ENCODE data around the gene ADAMTSL3. TPM values are rescaled to one million over a fixed set of nuclear protein-coding genes. Genes with fewer than 3 reads are reported as not detected.

Gene ADAMTSL3
- total and polyA plus RNA-seq, 9 donors: 26.2 to 63.2 (median 40.8) TPM

DNA sequence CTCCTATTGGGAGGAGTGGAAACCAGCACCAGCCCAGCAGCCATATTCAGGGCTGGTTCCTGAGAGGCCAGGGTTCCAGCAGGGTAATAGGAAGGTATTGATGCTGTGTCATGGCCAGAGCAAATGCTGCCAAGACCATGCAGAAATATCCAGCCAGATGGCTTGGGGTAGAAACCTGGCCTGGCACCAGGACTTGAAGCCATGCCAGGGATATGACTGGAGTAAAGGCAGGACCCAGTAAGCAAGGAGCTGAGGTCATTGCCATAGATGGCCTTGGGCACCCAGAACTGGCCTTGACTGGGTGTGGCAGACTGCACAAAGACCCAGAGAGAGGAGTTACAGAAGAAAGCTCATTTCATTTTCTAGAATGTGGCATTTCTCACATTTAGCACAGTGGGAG, 324.1 kb downstream of the ADAMTSL3 start:
- Histone ChIP-seq H3K27me3 (ENCODE audit: control insufficient read depth, insufficient read depth, low read length) (no peaks in the 10 kb centered on the region), H3K36me3 (ENCODE audit: control insufficient read depth, insufficient read depth, low read length) (peaks cover 9% of the 10 kb centered on the region)

DNA sequence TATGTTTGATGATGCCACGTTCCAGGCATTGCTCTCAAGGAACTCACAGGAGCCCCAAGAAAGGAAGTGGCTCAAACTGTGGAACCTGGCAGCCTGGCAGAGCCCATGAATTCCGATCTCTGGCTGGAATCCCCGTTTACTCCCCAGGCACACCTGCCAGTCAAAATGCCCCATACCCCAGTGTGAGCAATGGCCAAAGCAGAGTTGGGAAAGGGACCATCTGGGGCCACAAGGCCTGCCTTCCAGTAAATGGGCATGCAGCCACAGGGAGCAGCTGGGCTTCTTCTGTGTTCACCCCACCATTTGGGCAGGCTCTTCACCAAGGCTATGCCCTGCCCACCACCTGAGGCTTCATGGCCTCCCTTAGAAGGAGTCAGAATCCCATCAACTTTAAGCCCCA, 324.7 kb downstream of the ADAMTSL3 start:
- Histone ChIP-seq H3K27me3 (ENCODE audit: control insufficient read depth, insufficient read depth, low read length) (no peaks in the 10 kb centered on the region), H3K4me1 (ENCODE audit: control insufficient read depth, insufficient read depth, low read length) (no peaks in the 10 kb centered on the region), H3K4me3 (ENCODE audit: low read length) (no peak overlapping the region), H3K27ac (ENCODE audit: low read length) (no peak overlapping the region), H3K9me3 (replicated peaks; ENCODE audit: control insufficient read depth, low read depth, low read length) (peaks cover 18% of the 10 kb centered on the region), H3K36me3 (ENCODE audit: control insufficient read depth, insufficient read depth, low read length) (peaks cover 7% of the 10 kb centered on the region)
- 95% methylated on average over 3 of the region's 3 CpGs for WGBS (ENCODE audit: insufficient coverage)
- DNase-seq: no peak

More for the DNA sequence above, 324.1 kb downstream of the ADAMTSL3 start:
- no peak overlapping the region for H3K4me3 ChIP-seq (ENCODE audit: low read length)
- peaks cover 18% of the 10 kb centered on the region for H3K9me3 ChIP-seq (replicated peaks; ENCODE audit: control insufficient read depth, low read depth, low read length)
- DNase-seq: no peak
- no peak overlapping the region for H3K27ac ChIP-seq (ENCODE audit: low read length)
- no peaks in the 10 kb centered on the region for H3K4me1 ChIP-seq (ENCODE audit: control insufficient read depth, insufficient read depth, low read length)

DNA sequence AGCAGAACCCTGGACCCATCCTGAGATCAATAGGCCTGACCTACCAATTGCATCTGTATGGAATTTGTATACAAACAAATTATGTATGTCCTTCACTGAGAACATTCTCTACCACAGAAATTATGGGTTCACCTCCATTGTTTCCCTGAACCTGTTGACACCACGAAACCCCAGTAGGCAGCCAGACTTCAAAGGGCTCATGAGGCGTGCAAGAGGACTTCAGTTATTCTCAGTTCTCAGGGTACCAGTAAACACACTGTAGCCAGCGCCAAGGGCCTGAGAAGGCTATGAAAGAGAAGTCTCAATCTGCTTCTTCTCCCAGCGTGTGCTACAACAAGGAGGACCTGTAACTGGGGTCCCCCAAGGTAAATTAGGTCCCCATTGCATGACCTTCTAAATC, 326.7 kb downstream of the ADAMTSL3 start:
- no peak for DNase-seq
- H3K27me3 ChIP-seq (ENCODE audit: control insufficient read depth, insufficient read depth, low read length): no peaks in the 10 kb centered on the region
- 95% methylated on average over 4 of the region's 4 CpGs for WGBS (ENCODE audit: insufficient coverage)

DNA sequence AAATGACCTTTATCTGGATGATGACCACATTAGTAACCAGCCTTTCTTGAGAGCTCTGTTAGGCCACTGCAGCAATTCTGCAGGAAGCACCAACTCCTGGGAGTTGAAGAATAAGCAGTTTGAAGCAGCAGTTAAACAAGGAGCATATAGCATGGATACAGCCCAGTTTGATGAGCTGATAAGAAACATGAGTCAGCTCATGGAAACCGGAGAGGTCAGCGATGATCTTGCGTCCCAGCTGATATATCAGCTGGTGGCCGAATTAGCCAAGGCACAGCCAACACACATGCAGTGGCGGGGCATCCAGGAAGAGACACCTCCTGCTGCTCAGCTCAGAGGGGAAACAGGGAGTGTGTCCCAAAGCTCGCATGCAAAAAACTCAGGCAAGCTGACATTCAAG, 328.8 kb downstream of the ADAMTSL3 start:
- DNase-seq: no peak
- H3K9me3 ChIP-seq (replicated peaks; ENCODE audit: control insufficient read depth, low read depth, low read length): no peaks in the 10 kb centered on the region
- no peaks in the 10 kb centered on the region for H3K36me3 ChIP-seq (ENCODE audit: control insufficient read depth, insufficient read depth, low read length)
- no peak overlapping the region for H3K4me3 ChIP-seq (ENCODE audit: low read length)
- no peak overlapping the region for H3K27ac ChIP-seq (ENCODE audit: low read length)
- no peaks in the 10 kb centered on the region for H3K4me1 ChIP-seq (ENCODE audit: control insufficient read depth, insufficient read depth, low read length)
- H3K27me3 ChIP-seq (ENCODE audit: control insufficient read depth, insufficient read depth, low read length): no peaks in the 10 kb centered on the region
- 75% methylated on average over 5 of the region's 6 CpGs for WGBS (ENCODE audit: insufficient coverage)

More for the DNA sequence above, 326.7 kb downstream of the ADAMTSL3 start:
- Histone ChIP-seq H3K4me1 (ENCODE audit: control insufficient read depth, insufficient read depth, low read length) (no peaks in the 10 kb centered on the region), H3K9me3 (replicated peaks; ENCODE audit: control insufficient read depth, low read depth, low read length) (peaks cover 15% of the 10 kb centered on the region), H3K27ac (ENCODE audit: low read length) (no peak overlapping the region), H3K36me3 (ENCODE audit: control insufficient read depth, insufficient read depth, low read length) (peaks cover 4% of the 10 kb centered on the region), H3K4me3 (ENCODE audit: low read length) (no peak overlapping the region)

DNA sequence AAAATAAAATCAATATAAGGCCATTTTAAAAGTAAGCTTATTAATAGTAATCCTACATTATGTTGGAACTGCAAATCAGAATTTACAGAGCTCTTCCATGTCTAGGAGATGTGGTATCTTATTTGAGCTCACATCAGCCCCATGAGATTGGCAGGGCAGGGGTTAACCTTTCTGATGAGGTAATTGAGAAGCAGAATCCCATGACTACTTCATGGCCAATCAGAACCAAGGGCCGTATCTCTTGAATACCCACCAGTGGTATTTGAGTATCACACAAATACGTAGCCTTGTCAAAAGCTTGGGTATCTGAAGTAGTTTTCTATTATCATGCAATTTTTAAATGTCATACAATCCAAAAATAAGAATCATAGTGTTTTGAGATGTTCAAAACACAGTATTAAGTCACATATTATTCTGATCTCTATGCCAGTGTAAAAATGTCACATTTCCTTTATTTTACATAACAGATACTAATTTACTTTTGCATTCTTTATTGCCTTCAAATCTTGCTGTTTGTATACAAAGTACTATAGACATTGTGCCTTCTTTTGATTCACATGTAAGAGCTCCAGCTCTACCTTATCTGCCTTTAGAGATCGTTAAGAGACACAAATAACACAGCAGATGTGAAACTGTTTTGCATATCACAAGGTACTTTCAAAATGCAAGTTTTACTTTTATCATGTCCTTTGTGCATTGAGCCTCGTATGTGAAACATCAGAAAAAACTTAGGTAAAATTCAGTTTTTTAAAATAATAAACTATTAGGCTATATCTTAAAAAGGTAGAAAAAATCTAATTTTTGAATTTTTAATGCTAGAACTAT, 329.9 kb downstream of the ADAMTSL3 start:
- Histone ChIP-seq H3K27ac (ENCODE audit: low read length) (no peak overlapping the region), H3K4me3 (ENCODE audit: low read length) (no peak overlapping the region), H3K4me1 (ENCODE audit: control insufficient read depth, insufficient read depth, low read length) (no peaks in the 10 kb centered on the region), H3K9me3 (replicated peaks; ENCODE audit: control insufficient read depth, low read depth, low read length) (no peaks in the 10 kb centered on the region), H3K27me3 (ENCODE audit: control insufficient read depth, insufficient read depth, low read length) (no peaks in the 10 kb centered on the region), H3K36me3 (ENCODE audit: control insufficient read depth, insufficient read depth, low read length) (no peaks in the 10 kb centered on the region)
- DNase-seq: no peak
- no CpG with 5 or more reads among the region's 4 CpGs for WGBS (ENCODE audit: insufficient coverage)

DNA sequence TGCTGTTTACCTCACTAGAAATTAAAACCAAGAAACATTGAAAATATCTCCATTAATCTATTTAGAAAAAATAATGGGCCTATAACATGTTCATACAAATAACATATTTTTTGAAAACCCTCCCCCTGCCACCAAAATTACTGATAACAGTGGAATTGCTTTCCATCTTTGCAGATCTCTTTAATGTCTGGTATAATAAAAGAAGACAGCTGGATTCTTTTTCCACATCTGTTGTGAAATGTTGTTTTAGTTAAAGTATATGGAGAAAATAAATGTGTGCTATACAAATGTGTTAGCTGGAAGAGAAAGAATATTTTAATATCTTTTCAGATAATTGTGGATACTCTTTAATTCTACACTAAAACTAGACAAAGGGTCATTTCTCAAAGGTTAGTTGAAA, 330.7 kb downstream of the ADAMTSL3 start:
- Histone ChIP-seq H3K4me1 (ENCODE audit: control insufficient read depth, insufficient read depth, low read length) (no peaks in the 10 kb centered on the region), H3K4me3 (ENCODE audit: low read length) (no peak overlapping the region), H3K9me3 (replicated peaks; ENCODE audit: control insufficient read depth, low read depth, low read length) (no peaks in the 10 kb centered on the region), H3K27ac (ENCODE audit: low read length) (no peak overlapping the region), H3K36me3 (ENCODE audit: control insufficient read depth, insufficient read depth, low read length) (no peaks in the 10 kb centered on the region), H3K27me3 (ENCODE audit: control insufficient read depth, insufficient read depth, low read length) (no peaks in the 10 kb centered on the region)
- DNase-seq: no peak

DNA sequence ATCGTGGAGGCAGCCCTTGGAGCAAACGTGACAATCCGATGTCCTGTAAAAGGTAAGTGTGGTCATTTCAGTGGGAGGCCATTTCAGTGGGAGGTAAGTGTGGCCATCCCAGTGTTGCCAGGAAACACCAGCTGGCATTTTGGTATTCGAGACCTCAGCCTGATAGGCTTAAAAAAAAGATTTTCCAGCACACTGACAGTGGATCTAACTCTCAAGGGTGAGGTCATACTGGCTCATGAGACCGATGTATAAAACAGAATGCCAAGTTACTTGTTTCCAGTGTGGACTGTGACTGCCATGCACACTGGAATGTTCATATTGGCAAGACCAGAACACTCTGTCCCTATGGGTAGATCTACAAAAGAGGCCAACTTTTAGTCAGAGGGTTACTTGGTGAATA, 337.2 kb downstream of the ADAMTSL3 start:
- no peak for DNase-seq
- no peak overlapping the region for H3K4me3 ChIP-seq (ENCODE audit: low read length)
- peaks cover 14% of the 10 kb centered on the region for H3K36me3 ChIP-seq (ENCODE audit: control insufficient read depth, insufficient read depth, low read length)
- no peaks in the 10 kb centered on the region for H3K27me3 ChIP-seq (ENCODE audit: control insufficient read depth, insufficient read depth, low read length)
- WGBS (ENCODE audit: insufficient coverage): 71% methylated on average over 5 of the region's 5 CpGs
- H3K9me3 ChIP-seq (replicated peaks; ENCODE audit: control insufficient read depth, low read depth, low read length): no peaks in the 10 kb centered on the region
- H3K4me1 ChIP-seq (ENCODE audit: control insufficient read depth, insufficient read depth, low read length): peaks cover 15% of the 10 kb centered on the region
- no peak overlapping the region for H3K27ac ChIP-seq (ENCODE audit: low read length)

DNA sequence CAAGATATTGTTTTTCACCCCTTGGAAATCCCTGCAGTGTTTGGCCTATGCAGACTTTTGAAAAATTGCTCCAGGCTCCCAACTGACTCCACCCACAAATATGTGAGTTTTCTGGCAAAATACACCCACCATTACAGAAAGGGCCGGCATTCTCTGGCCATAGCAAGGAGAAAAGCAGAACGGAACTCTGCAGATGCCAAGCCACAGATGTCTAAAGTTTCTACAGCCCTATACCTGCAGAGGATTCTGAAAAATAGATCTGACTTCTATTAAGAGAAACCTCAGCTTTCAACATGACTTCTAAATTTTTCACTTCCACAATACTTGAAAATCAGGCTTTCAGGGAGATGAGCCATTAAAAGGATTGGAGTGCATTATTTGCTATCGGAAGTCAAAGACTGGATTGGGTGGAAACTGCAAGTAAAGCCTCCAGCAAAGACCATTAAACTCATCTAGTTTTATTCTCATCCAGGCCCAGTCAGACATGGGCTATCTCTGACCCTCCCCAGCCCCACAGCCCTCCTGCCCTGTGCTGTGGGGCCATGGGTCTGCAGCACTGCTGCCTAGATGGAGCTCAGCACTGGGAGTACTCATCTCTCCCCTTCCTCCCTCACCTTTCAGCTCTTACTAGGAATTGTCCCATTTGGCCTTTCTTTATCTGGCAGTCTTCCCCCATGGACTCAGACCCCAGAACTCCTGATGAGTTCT, 338.6 kb downstream of the ADAMTSL3 start:
- Histone ChIP-seq H3K27ac (ENCODE audit: low read length) (no peak overlapping the region), H3K27me3 (ENCODE audit: control insufficient read depth, insufficient read depth, low read length) (no peaks in the 10 kb centered on the region), H3K36me3 (ENCODE audit: control insufficient read depth, insufficient read depth, low read length) (peaks cover 14% of the 10 kb centered on the region), H3K4me3 (ENCODE audit: low read length) (no peak overlapping the region), H3K4me1 (ENCODE audit: control insufficient read depth, insufficient read depth, low read length) (peaks cover 15% of the 10 kb centered on the region), H3K9me3 (replicated peaks; ENCODE audit: control insufficient read depth, low read depth, low read length) (no peaks in the 10 kb centered on the region)
- 0% methylated on average over 2 of the region's 3 CpGs for WGBS (ENCODE audit: insufficient coverage)
- peak; percentile 77 for DNase-seq

DNA sequence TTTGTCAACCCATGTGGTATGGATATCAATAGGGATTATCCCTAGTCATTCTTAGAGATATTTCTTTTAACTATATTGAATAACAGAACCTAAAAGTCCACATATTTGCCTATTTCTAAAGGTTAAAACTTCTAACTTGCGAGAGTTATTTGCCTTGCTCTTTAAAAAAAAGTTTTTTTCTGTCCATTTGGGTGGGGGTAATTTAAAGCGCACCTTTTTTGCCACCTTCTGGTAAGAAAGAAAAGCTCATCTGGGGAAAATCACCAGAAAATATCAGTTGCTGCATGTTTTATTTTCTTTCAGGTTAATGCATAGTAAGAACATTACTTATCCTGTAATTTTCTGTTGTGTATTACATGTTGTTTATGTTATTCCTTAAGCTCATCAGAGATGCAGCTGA, 339.7 kb downstream of the ADAMTSL3 start:
- WGBS (ENCODE audit: insufficient coverage): 80% methylated on average over 1 of the region's 2 CpGs
- Histone ChIP-seq H3K36me3 (ENCODE audit: control insufficient read depth, insufficient read depth, low read length) (peaks cover 14% of the 10 kb centered on the region), H3K9me3 (replicated peaks; ENCODE audit: control insufficient read depth, low read depth, low read length) (no peaks in the 10 kb centered on the region), H3K27ac (ENCODE audit: low read length) (no peak overlapping the region), H3K4me1 (ENCODE audit: control insufficient read depth, insufficient read depth, low read length) (peaks cover 15% of the 10 kb centered on the region), H3K27me3 (ENCODE audit: control insufficient read depth, insufficient read depth, low read length) (no peaks in the 10 kb centered on the region), H3K4me3 (ENCODE audit: low read length) (no peak overlapping the region)
- DNase-seq: no peak

DNA sequence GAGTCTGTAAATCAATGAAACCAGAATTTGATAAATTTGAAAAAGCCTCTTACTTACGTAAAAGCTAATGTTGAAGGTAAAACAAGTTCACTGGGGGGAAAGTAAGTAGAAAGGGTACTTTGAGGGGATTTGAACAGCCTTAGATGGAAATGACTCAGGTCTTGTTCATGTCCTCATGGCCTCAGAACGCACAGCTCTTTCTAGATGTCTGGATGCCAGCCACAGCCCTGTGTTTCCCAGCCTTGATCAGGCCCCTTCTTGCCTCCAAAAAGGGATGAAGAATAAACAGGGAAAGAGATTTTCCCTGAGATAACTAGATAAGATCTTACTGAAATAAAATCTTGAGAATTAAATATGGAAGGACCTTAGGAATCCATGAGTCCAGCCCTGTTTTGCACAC, 344.6 kb downstream of the ADAMTSL3 start:
- Histone ChIP-seq H3K36me3 (ENCODE audit: control insufficient read depth, insufficient read depth, low read length) (no peaks in the 10 kb centered on the region), H3K27me3 (ENCODE audit: control insufficient read depth, insufficient read depth, low read length) (no peaks in the 10 kb centered on the region), H3K4me1 (ENCODE audit: control insufficient read depth, insufficient read depth, low read length) (peaks cover 3% of the 10 kb centered on the region), H3K27ac (ENCODE audit: low read length) (no peak overlapping the region), H3K9me3 (replicated peaks; ENCODE audit: control insufficient read depth, low read depth, low read length) (no peaks in the 10 kb centered on the region), H3K4me3 (ENCODE audit: low read length) (no peak overlapping the region)
- 86% methylated on average over 2 of the region's 2 CpGs for WGBS (ENCODE audit: insufficient coverage)
- no peak for DNase-seq

All from muscle of leg (tissue), 11 donors.